ENCODE results near the gene SH3BGRL2. TPM values are rescaled to one million over a fixed set of nuclear protein-coding genes. Genes with fewer than 3 reads are reported as not detected.

The SH3BGRL2 gene
- total and polyA plus RNA-seq, 2 experiments from 2014 or later, result 8.4 to 24.5 TPM

DNA sequence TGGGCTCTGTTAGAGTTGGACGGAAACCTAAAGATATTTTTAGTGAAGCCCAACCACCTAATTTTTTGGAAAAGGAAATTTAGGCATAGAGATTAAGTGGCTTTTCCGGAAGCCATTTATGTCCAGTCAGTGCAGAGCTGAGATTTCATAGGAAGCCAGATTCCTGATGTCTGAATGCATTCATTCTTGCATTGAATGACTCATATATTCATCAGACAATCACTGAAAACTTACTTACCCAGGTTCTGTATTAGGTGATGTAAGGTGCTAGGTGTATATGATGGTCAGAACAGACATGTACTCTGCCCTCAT is 4.1 kb downstream of the SH3BGRL2 start (continued):
- TF ChIP-seq, protein P1, sequence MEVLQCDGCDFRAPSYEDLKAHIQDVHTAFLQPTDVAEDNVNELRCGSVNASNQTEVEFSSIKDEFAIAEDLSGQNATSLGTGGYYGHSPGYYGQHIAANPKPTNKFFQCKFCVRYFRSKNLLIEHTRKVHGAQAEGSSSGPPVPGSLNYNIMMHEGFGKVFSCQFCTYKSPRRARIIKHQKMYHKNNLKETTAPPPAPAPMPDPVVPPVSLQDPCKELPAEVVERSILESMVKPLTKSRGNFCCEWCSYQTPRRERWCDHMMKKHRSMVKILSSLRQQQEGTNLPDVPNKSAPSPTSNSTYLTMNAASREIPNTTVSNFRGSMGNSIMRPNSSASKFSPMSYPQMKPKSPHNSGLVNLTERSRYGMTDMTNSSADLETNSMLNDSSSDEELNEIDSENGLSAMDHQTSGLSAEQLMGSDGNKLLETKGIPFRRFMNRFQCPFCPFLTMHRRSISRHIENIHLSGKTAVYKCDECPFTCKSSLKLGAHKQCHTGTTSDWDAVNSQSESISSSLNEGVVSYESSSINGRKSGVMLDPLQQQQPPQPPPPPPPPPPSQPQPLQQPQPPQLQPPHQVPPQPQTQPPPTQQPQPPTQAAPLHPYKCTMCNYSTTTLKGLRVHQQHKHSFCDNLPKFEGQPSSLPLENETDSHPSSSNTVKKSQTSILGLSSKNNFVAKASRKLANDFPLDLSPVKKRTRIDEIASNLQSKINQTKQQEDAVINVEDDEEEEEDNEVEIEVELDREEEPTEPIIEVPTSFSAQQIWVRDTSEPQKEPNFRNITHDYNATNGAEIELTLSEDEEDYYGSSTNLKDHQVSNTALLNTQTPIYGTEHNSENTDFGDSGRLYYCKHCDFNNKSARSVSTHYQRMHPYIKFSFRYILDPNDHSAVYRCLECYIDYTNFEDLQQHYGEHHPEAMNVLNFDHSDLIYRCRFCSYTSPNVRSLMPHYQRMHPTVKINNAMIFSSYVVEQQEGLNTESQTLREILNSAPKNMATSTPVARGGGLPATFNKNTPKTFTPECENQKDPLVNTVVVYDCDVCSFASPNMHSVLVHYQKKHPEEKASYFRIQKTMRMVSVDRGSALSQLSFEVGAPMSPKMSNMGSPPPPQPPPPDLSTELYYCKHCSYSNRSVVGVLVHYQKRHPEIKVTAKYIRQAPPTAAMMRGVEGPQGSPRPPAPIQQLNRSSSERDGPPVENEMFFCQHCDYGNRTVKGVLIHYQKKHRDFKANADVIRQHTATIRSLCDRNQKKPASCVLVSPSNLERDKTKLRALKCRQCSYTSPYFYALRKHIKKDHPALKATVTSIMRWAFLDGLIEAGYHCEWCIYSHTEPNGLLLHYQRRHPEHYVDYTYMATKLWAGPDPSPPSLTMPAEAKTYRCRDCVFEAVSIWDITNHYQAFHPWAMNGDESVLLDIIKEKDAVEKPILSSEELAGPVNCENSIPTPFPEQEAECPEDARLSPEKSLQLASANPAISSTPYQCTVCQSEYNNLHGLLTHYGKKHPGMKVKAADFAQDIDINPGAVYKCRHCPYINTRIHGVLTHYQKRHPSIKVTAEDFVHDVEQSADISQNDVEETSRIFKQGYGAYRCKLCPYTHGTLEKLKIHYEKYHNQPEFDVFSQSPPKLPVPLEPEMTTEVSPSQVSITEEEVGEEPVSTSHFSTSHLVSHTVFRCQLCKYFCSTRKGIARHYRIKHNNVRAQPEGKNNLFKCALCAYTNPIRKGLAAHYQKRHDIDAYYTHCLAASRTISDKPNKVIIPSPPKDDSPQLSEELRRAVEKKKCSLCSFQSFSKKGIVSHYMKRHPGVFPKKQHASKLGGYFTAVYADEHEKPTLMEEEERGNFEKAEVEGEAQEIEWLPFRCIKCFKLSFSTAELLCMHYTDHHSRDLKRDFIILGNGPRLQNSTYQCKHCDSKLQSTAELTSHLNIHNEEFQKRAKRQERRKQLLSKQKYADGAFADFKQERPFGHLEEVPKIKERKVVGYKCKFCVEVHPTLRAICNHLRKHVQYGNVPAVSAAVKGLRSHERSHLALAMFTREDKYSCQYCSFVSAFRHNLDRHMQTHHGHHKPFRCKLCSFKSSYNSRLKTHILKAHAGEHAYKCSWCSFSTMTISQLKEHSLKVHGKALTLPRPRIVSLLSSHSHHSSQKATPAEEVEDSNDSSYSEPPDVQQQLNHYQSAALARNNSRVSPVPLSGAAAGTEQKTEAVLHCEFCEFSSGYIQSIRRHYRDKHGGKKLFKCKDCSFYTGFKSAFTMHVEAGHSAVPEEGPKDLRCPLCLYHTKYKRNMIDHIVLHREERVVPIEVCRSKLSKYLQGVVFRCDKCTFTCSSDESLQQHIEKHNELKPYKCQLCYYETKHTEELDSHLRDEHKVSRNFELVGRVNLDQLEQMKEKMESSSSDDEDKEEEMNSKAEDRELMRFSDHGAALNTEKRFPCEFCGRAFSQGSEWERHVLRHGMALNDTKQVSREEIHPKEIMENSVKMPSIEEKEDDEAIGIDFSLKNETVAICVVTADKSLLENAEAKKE (CRISPR knock-in tag; IDR thresholded peaks at IDR 0.05), result no peak
- TF ChIP-seq POLR2AphosphoS5 (IDR thresholded peaks at IDR 0.05; ENCODE audit: low read depth), result no peak
- TF ChIP-seq, protein P2, sequence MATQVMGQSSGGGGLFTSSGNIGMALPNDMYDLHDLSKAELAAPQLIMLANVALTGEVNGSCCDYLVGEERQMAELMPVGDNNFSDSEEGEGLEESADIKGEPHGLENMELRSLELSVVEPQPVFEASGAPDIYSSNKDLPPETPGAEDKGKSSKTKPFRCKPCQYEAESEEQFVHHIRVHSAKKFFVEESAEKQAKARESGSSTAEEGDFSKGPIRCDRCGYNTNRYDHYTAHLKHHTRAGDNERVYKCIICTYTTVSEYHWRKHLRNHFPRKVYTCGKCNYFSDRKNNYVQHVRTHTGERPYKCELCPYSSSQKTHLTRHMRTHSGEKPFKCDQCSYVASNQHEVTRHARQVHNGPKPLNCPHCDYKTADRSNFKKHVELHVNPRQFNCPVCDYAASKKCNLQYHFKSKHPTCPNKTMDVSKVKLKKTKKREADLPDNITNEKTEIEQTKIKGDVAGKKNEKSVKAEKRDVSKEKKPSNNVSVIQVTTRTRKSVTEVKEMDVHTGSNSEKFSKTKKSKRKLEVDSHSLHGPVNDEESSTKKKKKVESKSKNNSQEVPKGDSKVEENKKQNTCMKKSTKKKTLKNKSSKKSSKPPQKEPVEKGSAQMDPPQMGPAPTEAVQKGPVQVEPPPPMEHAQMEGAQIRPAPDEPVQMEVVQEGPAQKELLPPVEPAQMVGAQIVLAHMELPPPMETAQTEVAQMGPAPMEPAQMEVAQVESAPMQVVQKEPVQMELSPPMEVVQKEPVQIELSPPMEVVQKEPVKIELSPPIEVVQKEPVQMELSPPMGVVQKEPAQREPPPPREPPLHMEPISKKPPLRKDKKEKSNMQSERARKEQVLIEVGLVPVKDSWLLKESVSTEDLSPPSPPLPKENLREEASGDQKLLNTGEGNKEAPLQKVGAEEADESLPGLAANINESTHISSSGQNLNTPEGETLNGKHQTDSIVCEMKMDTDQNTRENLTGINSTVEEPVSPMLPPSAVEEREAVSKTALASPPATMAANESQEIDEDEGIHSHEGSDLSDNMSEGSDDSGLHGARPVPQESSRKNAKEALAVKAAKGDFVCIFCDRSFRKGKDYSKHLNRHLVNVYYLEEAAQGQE (IDR thresholded peaks at IDR 0.05; ENCODE audit: unreplicated experiment), result no peak
- TF ChIP-seq ZNF331 (CRISPR knock-in tag; IDR thresholded peaks at IDR 0.05; ENCODE audit: low read depth), result no peak
- TF ChIP-seq NANOG (IDR thresholded peaks at IDR 0.05; ENCODE audit: borderline replicate concordance), result no peak
- no peak for TF ChIP-seq JUNB (IDR thresholded peaks at IDR 0.05; ENCODE audit: unreplicated experiment)

DNA sequence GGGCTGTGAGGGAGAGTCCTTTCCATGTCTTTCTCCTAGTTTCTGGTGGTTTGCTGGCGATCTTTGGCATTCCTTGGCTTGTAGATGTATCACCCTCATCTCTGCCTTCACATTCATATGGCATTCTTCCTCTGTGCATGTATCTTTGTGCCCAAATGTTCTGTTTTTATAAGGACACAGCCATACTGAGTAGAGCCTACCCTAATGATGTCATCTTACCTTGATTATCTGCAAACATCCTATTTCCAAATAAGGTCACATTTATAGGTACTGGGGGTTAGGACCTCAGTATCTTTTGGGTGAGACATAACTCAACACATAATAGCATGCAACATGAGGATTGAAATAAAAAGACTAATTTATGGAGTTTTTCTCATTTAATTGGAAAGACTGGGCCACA is 5.5 kb downstream of the SH3BGRL2 start:
- Mint-ChIP-seq H3K36me3 (ENCODE audit: low read depth) (no peaks in the 10 kb centered on the region), H3K27me3 (ENCODE audit: insufficient read depth, low read depth, poor library complexity) (peaks cover 3% of the 10 kb centered on the region), H3K27ac (no peak overlapping the region), H3K4me1 (peaks cover 11% of the 10 kb centered on the region), H3K4me3 (no peak overlapping the region), H3K9me3 (no peaks in the 10 kb centered on the region)
- Histone ChIP-seq H3K4me2 (no peak overlapping the region), H4K20me1 (replicated peaks; ENCODE audit: insufficient read depth) (no peaks in the 10 kb centered on the region; the same call in 1 of the 2 replicates), H3K27ac (ENCODE audit: low read depth) (no peak overlapping the region), H3K27me3 (ENCODE audit: insufficient read depth) (peaks cover 11% of the 10 kb centered on the region), H3F3A (replicated peaks; ENCODE audit: low read depth) (no peaks in the 10 kb centered on the region), H3K36me3 (ENCODE audit: insufficient read depth) (no peaks in the 10 kb centered on the region), H3K9me2 (ENCODE audit: insufficient read depth) (no peaks in the 10 kb centered on the region), H3K4me1 (ENCODE audit: insufficient read depth) (peaks cover 15% of the 10 kb centered on the region; the same call in 1 of the 2 replicates), H3K4me3 (no peak overlapping the region), H3K79me2 (replicated peaks; ENCODE audit: insufficient read depth) (peaks cover 8% of the 10 kb centered on the region; the same call in 1 of the 2 replicates), H2AFZ (no peak overlapping the region)
- no peak for DNase-seq (ENCODE audit: low spot score)
- no peak for ATAC-seq
- no peak for TF ChIP-seq EZH2 (IDR thresholded peaks at IDR 0.05; ENCODE audit: low read depth, unreplicated experiment)
- TF ChIP-seq, protein P1 (CRISPR knock-in tag; IDR thresholded peaks at IDR 0.05), result no peak
